WTC11 (cell line): ENCODE results near the gene COBL. TPM values are rescaled to one million over a fixed set of nuclear protein-coding genes. Genes with fewer than 3 reads are reported as not detected.

Experiments used
- ATAC-seq: fragments of 200-7000 bp; cut with Tn5 transposase; 2 replicates; pipeline ENCODE4 v1.10.0; 2021; ENCODE audit warnings: mild to moderate bottlenecking, moderate library complexity
- CTCF ChIA-PET: fragments of 300-600 bp; sonication (Branson Sonifier 250); formaldehyde crosslinking; loops from one replicate; lab custom pipeline; 2021; ENCODE audit warnings: antibody characterized with exemption; lab: Charles Lee
- POLR2A ChIA-PET: fragments of 350-600 bp; sonication (Branson Sonifier 250); formaldehyde crosslinking; loops from one replicate; lab custom pipeline; 2021; ENCODE audit warnings: antibody characterized with exemption; lab: Charles Lee
- DNase-seq: peaks from one replicate; pipeline ENCODE4 v3.0.0; 2021; ENCODE audit warnings: low spot score
- H3K27ac Mint-ChIP-seq: 2 replicates; pipeline ENCODE4 v1.8.0; 2021; ENCODE audit warnings: mixed read lengths
- H3K27me3 Mint-ChIP-seq: 2 replicates; pipeline ENCODE4 v1.8.0; 2021; ENCODE audit warnings: low read depth, mild to moderate bottlenecking, moderate library complexity, mixed read lengths
- H3K36me3 Mint-ChIP-seq: 2 replicates; pipeline ENCODE4 v1.8.0; 2021; ENCODE audit warnings: mixed read lengths
- H3K4me1 Mint-ChIP-seq: 2 replicates; pipeline ENCODE4 v1.8.0; 2022; ENCODE audit warnings: mixed read lengths
- H3K4me3 Mint-ChIP-seq: 2 replicates; pipeline ENCODE4 v1.8.0; 2021; ENCODE audit warnings: mild to moderate bottlenecking, moderate library complexity, mixed read lengths
- H3K9me3 Mint-ChIP-seq: 2 replicates; pipeline ENCODE4 v1.8.0; 2021; ENCODE audit warnings: mixed read lengths
- CBFB ChIP-seq: sonication (generic); formaldehyde crosslinking; IDR thresholded peaks from 2 replicates; pipeline ENCODE4 v1.8.1; 2022; ENCODE audit warnings: mild to moderate bottlenecking, low read depth, missing genetic modification reagents
- HMGA2 ChIP-seq: fragments of 250-450 bp; sonication (Bioruptor Pico); IDR thresholded peaks from 2 replicates; pipeline ENCODE4 v1.4.0; 2021; ENCODE audit warnings: mild to moderate bottlenecking, moderate library complexity
- ZNF416 ChIP-seq: fragments of 250-450 bp; sonication (Bioruptor Pico); IDR thresholded peaks from 2 replicates; pipeline ENCODE4 v1.9.0; 2021; ENCODE audit warnings: mild to moderate bottlenecking, inconsistent platforms
- ZNF671 ChIP-seq: fragments of 250-450 bp; sonication (Bioruptor Pico); IDR thresholded peaks from 2 replicates; pipeline ENCODE4 v1.8.0; 2021; ENCODE audit warnings: mild to moderate bottlenecking
- total RNA-seq: library from RNA; stranded (reverse); gene quantifications from 3 replicates; pipeline ENCODE4 v1.2.3, GENCODE V29; 2021
- TF ChIP-seq, protein P1 (sequence below): sonication (generic); formaldehyde crosslinking; IDR thresholded peaks from 2 replicates; pipeline ENCODE4 v1.8.0; 2022; ENCODE audit warnings: missing genetic modification reagents
- TF ChIP-seq, protein P2 (sequence below): fragments of 250-450 bp; sonication (Bioruptor Pico); IDR thresholded peaks from 2 replicates; pipeline ENCODE4 v1.9.0; 2021; ENCODE audit warnings: mild to moderate bottlenecking
- TF ChIP-seq, protein P3 (sequence below): fragments of 250-450 bp; sonication (Bioruptor Pico); IDR thresholded peaks from 2 replicates; pipeline ENCODE4 v2.1.2; 2022; ENCODE audit warnings: mild to moderate bottlenecking, moderate library complexity
- TF ChIP-seq, protein P4 (sequence below): sonication (generic); formaldehyde crosslinking; IDR thresholded peaks from 2 replicates; pipeline ENCODE4 v1.8.0; 2022; ENCODE audit warnings: mild to moderate bottlenecking, missing genetic modification reagents
- TF ChIP-seq, protein P5 (sequence below): sonication (generic); formaldehyde crosslinking; IDR thresholded peaks from 2 replicates; pipeline ENCODE4 v1.8.1; 2022; ENCODE audit warnings: mild to moderate bottlenecking, missing genetic modification reagents, moderate library complexity, borderline replicate concordance
- TF ChIP-seq, protein P6 (sequence below): sonication (generic); formaldehyde crosslinking; IDR thresholded peaks from 2 replicates; pipeline ENCODE4 v1.8.0; 2023; ENCODE audit warnings: missing genetic modification reagents

Gene COBL
- total RNA-seq, 1 experiment from 2014 or later = 36.5 TPM

DNA sequence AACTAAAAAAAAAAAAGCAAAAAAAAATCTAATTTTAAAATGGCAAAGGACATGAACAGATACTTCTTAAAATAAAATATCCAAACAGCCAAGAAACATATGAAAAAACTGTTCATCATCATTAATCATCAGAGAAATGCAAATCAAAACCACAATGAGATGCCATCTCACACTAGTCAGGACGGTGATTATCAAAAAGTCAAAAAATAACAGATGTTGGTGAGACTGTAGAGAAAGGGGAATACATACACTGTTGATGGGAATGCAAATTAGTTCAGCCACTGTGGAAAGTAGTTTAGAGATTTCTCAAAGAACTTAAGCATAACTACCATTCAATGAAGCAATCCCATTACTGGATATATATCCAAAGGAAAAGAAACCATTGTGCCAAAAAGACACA lies 30.2 kb downstream of the COBL start:
- no peaks in the 10 kb centered on the region for H3K27me3 Mint-ChIP-seq
- H3K4me1 Mint-ChIP-seq = peaks cover 33% of the 10 kb centered on the region
- CTCF ChIA-PET = no interaction called here
- POLR2A ChIA-PET = no interaction called here
- no peak for ATAC-seq
- no peak for TF ChIP-seq CBFB (CRISPR knock-in tag)
- TF ChIP-seq, protein P1, sequence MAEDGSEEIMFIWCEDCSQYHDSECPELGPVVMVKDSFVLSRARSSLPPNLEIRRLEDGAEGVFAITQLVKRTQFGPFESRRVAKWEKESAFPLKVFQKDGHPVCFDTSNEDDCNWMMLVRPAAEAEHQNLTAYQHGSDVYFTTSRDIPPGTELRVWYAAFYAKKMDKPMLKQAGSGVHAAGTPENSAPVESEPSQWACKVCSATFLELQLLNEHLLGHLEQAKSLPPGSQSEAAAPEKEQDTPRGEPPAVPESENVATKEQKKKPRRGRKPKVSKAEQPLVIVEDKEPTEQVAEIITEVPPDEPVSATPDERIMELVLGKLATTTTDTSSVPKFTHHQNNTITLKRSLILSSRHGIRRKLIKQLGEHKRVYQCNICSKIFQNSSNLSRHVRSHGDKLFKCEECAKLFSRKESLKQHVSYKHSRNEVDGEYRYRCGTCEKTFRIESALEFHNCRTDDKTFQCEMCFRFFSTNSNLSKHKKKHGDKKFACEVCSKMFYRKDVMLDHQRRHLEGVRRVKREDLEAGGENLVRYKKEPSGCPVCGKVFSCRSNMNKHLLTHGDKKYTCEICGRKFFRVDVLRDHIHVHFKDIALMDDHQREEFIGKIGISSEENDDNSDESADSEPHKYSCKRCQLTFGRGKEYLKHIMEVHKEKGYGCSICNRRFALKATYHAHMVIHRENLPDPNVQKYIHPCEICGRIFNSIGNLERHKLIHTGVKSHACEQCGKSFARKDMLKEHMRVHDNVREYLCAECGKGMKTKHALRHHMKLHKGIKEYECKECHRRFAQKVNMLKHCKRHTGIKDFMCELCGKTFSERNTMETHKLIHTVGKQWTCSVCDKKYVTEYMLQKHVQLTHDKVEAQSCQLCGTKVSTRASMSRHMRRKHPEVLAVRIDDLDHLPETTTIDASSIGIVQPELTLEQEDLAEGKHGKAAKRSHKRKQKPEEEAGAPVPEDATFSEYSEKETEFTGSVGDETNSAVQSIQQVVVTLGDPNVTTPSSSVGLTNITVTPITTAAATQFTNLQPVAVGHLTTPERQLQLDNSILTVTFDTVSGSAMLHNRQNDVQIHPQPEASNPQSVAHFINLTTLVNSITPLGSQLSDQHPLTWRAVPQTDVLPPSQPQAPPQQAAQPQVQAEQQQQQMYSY (CRISPR knock-in tag) = no peak
- TF ChIP-seq, all 79 proteins: peak for 0
- H3K27ac Mint-ChIP-seq = no peak overlapping the region
- H3K4me3 Mint-ChIP-seq = no peak overlapping the region
- no peak for DNase-seq
- H3K9me3 Mint-ChIP-seq = no peaks in the 10 kb centered on the region
- H3K36me3 Mint-ChIP-seq = no peaks in the 10 kb centered on the region

DNA sequence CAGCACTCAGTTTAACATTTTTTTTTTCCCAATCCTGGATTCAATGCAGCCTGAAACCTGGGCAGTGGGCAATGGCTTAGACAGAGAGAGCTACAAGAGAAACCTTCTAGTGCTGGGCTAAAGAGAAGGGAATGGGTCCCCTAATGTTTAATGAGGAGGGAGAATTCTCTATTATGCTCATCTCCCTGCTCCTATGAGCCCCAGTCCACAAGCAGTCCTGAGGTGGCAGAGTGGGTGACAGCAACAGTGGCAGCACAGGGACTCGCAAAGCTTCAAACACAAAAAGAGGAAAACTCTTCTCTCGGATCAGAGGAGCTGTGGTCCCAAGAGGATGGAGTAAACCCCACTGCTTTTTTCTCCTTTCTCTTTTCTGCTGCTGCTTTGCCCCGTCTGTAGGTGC lies 36.5 kb downstream of the COBL start:
- CTCF ChIA-PET = no interaction called here
- H3K36me3 Mint-ChIP-seq = no peaks in the 10 kb centered on the region
- H3K27ac Mint-ChIP-seq = no peak overlapping the region
- ATAC-seq = no peak
- peaks cover 31% of the 10 kb centered on the region for H3K4me1 Mint-ChIP-seq
- no peak overlapping the region for H3K4me3 Mint-ChIP-seq
- H3K27me3 Mint-ChIP-seq = no peaks in the 10 kb centered on the region
- no peaks in the 10 kb centered on the region for H3K9me3 Mint-ChIP-seq
- TF ChIP-seq, protein P2, sequence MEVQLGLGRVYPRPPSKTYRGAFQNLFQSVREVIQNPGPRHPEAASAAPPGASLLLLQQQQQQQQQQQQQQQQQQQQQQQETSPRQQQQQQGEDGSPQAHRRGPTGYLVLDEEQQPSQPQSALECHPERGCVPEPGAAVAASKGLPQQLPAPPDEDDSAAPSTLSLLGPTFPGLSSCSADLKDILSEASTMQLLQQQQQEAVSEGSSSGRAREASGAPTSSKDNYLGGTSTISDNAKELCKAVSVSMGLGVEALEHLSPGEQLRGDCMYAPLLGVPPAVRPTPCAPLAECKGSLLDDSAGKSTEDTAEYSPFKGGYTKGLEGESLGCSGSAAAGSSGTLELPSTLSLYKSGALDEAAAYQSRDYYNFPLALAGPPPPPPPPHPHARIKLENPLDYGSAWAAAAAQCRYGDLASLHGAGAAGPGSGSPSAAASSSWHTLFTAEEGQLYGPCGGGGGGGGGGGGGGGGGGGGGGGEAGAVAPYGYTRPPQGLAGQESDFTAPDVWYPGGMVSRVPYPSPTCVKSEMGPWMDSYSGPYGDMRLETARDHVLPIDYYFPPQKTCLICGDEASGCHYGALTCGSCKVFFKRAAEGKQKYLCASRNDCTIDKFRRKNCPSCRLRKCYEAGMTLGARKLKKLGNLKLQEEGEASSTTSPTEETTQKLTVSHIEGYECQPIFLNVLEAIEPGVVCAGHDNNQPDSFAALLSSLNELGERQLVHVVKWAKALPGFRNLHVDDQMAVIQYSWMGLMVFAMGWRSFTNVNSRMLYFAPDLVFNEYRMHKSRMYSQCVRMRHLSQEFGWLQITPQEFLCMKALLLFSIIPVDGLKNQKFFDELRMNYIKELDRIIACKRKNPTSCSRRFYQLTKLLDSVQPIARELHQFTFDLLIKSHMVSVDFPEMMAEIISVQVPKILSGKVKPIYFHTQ (CRISPR knock-in tag) = no peak
- TF ChIP-seq, protein P3, sequence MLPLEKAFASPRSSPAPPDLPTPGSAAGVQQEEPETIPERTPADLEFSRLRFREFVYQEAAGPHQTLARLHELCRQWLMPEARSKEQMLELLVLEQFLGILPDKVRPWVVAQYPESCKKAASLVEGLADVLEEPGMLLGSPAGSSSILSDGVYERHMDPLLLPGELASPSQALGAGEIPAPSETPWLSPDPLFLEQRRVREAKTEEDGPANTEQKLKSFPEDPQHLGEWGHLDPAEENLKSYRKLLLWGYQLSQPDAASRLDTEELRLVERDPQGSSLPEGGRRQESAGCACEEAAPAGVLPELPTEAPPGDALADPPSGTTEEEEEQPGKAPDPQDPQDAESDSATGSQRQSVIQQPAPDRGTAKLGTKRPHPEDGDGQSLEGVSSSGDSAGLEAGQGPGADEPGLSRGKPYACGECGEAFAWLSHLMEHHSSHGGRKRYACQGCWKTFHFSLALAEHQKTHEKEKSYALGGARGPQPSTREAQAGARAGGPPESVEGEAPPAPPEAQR = no peak
- TF ChIP-seq HMGA2 (CRISPR knock-in tag) (no peak), ZNF671 (no peak)
- TF ChIP-seq, all 79 proteins: peak for 0
- POLR2A ChIA-PET = no interaction called here
- no peak for DNase-seq

DNA sequence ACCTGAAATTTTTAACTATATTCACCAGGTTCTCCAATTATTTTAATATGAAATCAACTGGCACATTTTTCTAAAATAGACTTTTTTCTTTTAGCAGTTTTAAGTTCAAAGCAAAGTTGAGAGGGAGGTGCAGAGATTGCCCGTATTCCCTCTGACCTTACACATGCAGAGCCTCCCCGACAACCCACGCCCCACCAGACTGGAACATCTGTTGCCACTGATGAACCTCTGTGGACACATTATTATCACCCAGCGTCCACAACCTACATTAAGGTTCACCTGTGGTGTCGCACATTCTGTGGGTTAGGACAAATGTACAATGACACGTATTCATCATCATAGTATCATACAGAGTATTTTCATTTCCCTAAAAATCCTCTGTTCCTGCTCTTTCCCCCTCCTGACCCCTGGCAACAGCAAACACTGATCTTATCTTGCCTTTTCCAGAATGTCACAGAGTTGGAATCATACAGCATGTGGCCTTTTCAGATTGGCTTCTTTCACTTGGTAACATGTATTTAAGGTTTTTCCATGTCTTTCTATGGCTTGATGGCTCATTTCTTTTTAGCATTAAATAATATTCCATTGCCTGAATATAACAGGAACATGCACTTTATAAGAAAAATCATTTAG lies 37.1 kb downstream of the COBL start:
- Mint-ChIP-seq H3K27ac (no peak overlapping the region), H3K27me3 (no peaks in the 10 kb centered on the region), H3K36me3 (no peaks in the 10 kb centered on the region), H3K4me3 (no peak overlapping the region)
- POLR2A ChIA-PET = no interaction called here
- ATAC-seq (no peak), DNase-seq (no peak)
- CTCF ChIA-PET = interaction anchor here (1.7 kb wide), 1 partner anchor 13 kb away, joined by 4 read pairs; no protein-coding TSS in a partner anchor
- TF ChIP-seq, protein P4, sequence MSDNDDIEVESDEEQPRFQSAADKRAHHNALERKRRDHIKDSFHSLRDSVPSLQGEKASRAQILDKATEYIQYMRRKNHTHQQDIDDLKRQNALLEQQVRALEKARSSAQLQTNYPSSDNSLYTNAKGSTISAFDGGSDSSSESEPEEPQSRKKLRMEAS = no peak
- TF ChIP-seq, all 79 proteins: peak for 0
- Mint-ChIP-seq H3K4me1 (peaks cover 36% of the 10 kb centered on the region), H3K9me3 (no peaks in the 10 kb centered on the region)

DNA sequence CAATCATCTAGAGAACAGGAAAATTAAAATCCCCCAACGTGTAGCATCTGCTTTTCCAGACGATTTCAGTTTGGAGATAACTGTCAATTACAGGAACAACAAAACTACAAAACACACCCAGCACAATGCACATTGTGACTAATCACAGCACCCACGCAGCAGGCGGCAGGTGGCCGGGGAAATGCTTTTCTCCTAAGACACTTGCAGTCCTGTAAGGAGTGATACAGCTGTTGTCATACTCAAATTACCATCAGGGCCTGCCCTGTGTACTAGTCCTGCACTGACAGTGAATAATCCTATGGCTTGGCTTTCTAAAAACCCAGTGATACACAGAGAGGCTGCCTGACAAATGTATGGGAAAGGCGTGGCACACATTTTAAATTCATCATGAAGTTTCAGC lies 37.8 kb downstream of the COBL start:
- CTCF ChIA-PET = interaction anchor here (1.7 to 1.9 kb wide), 2 partner anchors 14 to 53 kb away, joined by 4 to 7 read pairs; no protein-coding TSS in a partner anchor
- Mint-ChIP-seq H3K27ac (no peak overlapping the region), H3K9me3 (no peaks in the 10 kb centered on the region)
- no peak for TF ChIP-seq ZNF416 (CRISPR knock-in tag)
- TF ChIP-seq, protein P5, sequence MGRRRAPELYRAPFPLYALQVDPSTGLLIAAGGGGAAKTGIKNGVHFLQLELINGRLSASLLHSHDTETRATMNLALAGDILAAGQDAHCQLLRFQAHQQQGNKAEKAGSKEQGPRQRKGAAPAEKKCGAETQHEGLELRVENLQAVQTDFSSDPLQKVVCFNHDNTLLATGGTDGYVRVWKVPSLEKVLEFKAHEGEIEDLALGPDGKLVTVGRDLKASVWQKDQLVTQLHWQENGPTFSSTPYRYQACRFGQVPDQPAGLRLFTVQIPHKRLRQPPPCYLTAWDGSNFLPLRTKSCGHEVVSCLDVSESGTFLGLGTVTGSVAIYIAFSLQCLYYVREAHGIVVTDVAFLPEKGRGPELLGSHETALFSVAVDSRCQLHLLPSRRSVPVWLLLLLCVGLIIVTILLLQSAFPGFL (CRISPR knock-in tag) = no peak
- TF ChIP-seq, protein P6, sequence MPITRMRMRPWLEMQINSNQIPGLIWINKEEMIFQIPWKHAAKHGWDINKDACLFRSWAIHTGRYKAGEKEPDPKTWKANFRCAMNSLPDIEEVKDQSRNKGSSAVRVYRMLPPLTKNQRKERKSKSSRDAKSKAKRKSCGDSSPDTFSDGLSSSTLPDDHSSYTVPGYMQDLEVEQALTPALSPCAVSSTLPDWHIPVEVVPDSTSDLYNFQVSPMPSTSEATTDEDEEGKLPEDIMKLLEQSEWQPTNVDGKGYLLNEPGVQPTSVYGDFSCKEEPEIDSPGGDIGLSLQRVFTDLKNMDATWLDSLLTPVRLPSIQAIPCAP (CRISPR knock-in tag) = no peak
- TF ChIP-seq, all 79 proteins: peak for 0
- ATAC-seq (no peak), DNase-seq (no peak)
- H3K27me3 Mint-ChIP-seq = no peaks in the 10 kb centered on the region
- H3K4me1 Mint-ChIP-seq = peaks cover 43% of the 10 kb centered on the region
- H3K4me3 Mint-ChIP-seq = no peak overlapping the region
- no peaks in the 10 kb centered on the region for H3K36me3 Mint-ChIP-seq
- POLR2A ChIA-PET = no interaction called here
